Muscle layer of colon (tissue), 2 donors: ENCODE data around the gene GARIN5B.

Experiments used
- H3K27ac ChIP-seq: one replicate; pipeline ENCODE4 v1.7.0; 2013; ENCODE audit warnings: low read depth, mild to moderate bottlenecking, low read length, moderate library complexity
- H3K27me3 ChIP-seq, 2 donors: one replicate each; pipeline ENCODE4 v1.7.0; 2013; ENCODE audit warnings: low read length in 2 of 2, mild to moderate bottlenecking in 2 of 2; ENCODE audit not compliant: insufficient read depth in 2 of 2, control insufficient read depth in 1 of 2
- H3K36me3 ChIP-seq: one replicate; pipeline ENCODE4 v1.7.0; 2013; ENCODE audit warnings: mild to moderate bottlenecking, low read length; ENCODE audit not compliant: insufficient read depth
- H3K4me1 ChIP-seq: one replicate; pipeline ENCODE4 v1.7.0; 2013; ENCODE audit warnings: mild to moderate bottlenecking, low read length; ENCODE audit not compliant: insufficient read depth
- H3K4me3 ChIP-seq, 2 donors: one replicate each; pipeline ENCODE4 v1.7.0; 2013; ENCODE audit warnings: low read length in 2 of 2, low read depth in 1 of 2, mild to moderate bottlenecking in 1 of 2, moderate library complexity in 1 of 2
- H3K9ac ChIP-seq: one replicate; pipeline ENCODE4 v1.7.0; 2013; ENCODE audit warnings: low read length
- H3K9me3 ChIP-seq: one replicate; pipeline ENCODE4 v1.7.0; 2013; ENCODE audit warnings: mild to moderate bottlenecking, low read length
- donor health status: abdominal sarcoma.
- donor health status: Adenocarcinoma of cecum.

GARIN5B gene

GRCh38 chr19:55400281-55401087 is 37.4 kb upstream of the GARIN5B start:
- no peak overlapping the region for H3K4me3 ChIP-seq
- H3K27me3 ChIP-seq, result no peaks in the 10 kb centered on the region
- H3K27ac ChIP-seq, result no peak overlapping the region
- peaks cover 18% of the 10 kb centered on the region for H3K36me3 ChIP-seq
- no peaks in the 10 kb centered on the region for H3K9me3 ChIP-seq
- no peak overlapping the region for H3K9ac ChIP-seq
- no peaks in the 10 kb centered on the region for H3K4me1 ChIP-seq

- no peak overlapping the region for H3K9ac ChIP-seq
- H3K4me1 ChIP-seq, result no peaks in the 10 kb centered on the region
- no peak overlapping the region for H3K4me3 ChIP-seq
- H3K36me3 ChIP-seq, result peaks cover 12% of the 10 kb centered on the region
- H3K9me3 ChIP-seq, result no peaks in the 10 kb centered on the region
- H3K27ac ChIP-seq, result no peak overlapping the region
- H3K27me3 ChIP-seq, result no peaks in the 10 kb centered on the region
These were observed 35.3 kb upstream of the GARIN5B start for GRCh38 chr19:55398200-55398925.

- Histone ChIP-seq H3K4me1 (peaks cover 15% of the 10 kb centered on the region), H3K9ac (no peak overlapping the region), H3K27ac (no peak overlapping the region), H3K4me3 (no peak overlapping the region), H3K9me3 (no peaks in the 10 kb centered on the region), H3K27me3 (no peaks in the 10 kb centered on the region), H3K36me3 (peaks cover 39% of the 10 kb centered on the region)
These were observed 30.0 kb upstream of the GARIN5B start for GRCh38 chr19:55392820-55393761.

GRCh38 chr19:55391702-55392615 is 28.9 kb upstream of the GARIN5B start:
- Histone ChIP-seq H3K9ac (no peak overlapping the region), H3K4me1 (peaks cover 26% of the 10 kb centered on the region)

GRCh38 chr19:55391191-55391670 is 28.2 kb upstream of the GARIN5B start:
- Histone ChIP-seq H3K36me3 (peaks cover 55% of the 10 kb centered on the region), H3K27me3 (no peaks in the 10 kb centered on the region), H3K9ac (no peak overlapping the region)

More at GRCh38 chr19:55391702-55392615, 28.9 kb upstream of the GARIN5B start:
- Histone ChIP-seq H3K36me3 (peaks cover 50% of the 10 kb centered on the region), H3K27me3 (no peaks in the 10 kb centered on the region), H3K27ac (no peak overlapping the region), H3K9me3 (no peaks in the 10 kb centered on the region), H3K4me3 (no peak overlapping the region)

GRCh38 chr19:55390461-55390880 is 27.4 kb upstream of the GARIN5B start:
- Histone ChIP-seq H3K4me1 (peaks cover 31% of the 10 kb centered on the region), H3K9me3 (no peaks in the 10 kb centered on the region), H3K4me3 (no peak overlapping the region), H3K36me3 (peaks cover 55% of the 10 kb centered on the region), H3K27me3 (no peaks in the 10 kb centered on the region), H3K9ac (no peak overlapping the region), H3K27ac (no peak overlapping the region)

More at GRCh38 chr19:55391191-55391670, 28.2 kb upstream of the GARIN5B start:
- H3K27ac ChIP-seq, result no peak overlapping the region
- H3K4me1 ChIP-seq, result peaks cover 31% of the 10 kb centered on the region
- no peak overlapping the region for H3K4me3 ChIP-seq
- no peaks in the 10 kb centered on the region for H3K9me3 ChIP-seq

GRCh38 chr19:55389386-55390317 is 26.6 kb upstream of the GARIN5B start:
- Histone ChIP-seq H3K27me3 (no peaks in the 10 kb centered on the region), H3K9me3 (no peaks in the 10 kb centered on the region), H3K4me1 (peaks cover 36% of the 10 kb centered on the region), H3K9ac (no peak overlapping the region), H3K36me3 (peaks cover 55% of the 10 kb centered on the region), H3K27ac (no peak overlapping the region), H3K4me3 (no peak overlapping the region)

GRCh38 chr19:55387736-55388497 is 24.9 kb upstream of the GARIN5B start:
- H3K9ac ChIP-seq, result peak overlapping the region; percentile 91
- H3K4me3 ChIP-seq, result peak overlapping the region; percentile 45 to 69
- no peak overlapping the region for H3K27ac ChIP-seq
- H3K4me1 ChIP-seq, result peaks cover 46% of the 10 kb centered on the region
- no peaks in the 10 kb centered on the region for H3K27me3 ChIP-seq
- no peaks in the 10 kb centered on the region for H3K9me3 ChIP-seq
- peaks cover 55% of the 10 kb centered on the region for H3K36me3 ChIP-seq

GRCh38 chr19:55386493-55386971 is 23.5 kb upstream of the GARIN5B start:
- peaks cover 50% of the 10 kb centered on the region for H3K36me3 ChIP-seq
- H3K4me1 ChIP-seq, result peaks cover 46% of the 10 kb centered on the region
- no peaks in the 10 kb centered on the region for H3K27me3 ChIP-seq
- H3K4me3 ChIP-seq, result peak overlapping the region; percentile 45 to 69
- no peaks in the 10 kb centered on the region for H3K9me3 ChIP-seq
- H3K27ac ChIP-seq, result peak overlapping the region; percentile 83
- peak overlapping the region; percentile 91 for H3K9ac ChIP-seq
